ENCODE data around the gene ABCA2.

DNA sequence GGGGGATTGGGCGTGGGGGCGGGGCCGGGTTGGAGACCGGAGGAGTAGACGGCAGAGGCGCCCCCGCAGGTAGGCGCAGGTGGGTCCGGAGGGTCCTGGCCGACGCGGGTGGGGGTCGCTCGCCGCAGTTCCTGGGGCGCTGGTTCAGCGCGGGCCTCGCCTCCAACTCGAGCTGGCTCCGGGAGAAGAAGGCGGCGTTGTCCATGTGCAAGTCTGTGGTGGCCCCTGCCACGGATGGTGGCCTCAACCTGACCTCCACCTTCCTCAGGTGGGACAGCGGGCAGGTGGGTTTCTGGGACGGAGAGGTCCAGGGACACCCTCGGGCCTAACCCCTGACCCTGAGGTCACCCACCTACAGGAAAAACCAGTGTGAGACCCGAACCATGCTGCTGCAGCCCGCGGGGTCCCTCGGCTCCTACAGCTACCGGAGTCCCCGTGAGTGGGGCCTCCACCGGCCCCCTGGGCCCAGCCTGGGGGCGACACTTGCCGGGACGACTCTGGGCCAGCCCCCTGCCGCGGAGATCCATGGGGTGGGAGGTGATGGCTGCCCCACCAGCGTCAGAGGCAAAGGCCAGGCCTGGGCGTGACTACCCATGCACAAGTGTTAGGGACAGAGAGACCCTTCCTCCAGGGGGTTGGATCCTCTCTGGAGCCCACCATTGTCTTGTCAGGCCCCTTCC lies 49.0 kb downstream of the ABCA2 start:
- TF ChIP-seq, protein P1, sequence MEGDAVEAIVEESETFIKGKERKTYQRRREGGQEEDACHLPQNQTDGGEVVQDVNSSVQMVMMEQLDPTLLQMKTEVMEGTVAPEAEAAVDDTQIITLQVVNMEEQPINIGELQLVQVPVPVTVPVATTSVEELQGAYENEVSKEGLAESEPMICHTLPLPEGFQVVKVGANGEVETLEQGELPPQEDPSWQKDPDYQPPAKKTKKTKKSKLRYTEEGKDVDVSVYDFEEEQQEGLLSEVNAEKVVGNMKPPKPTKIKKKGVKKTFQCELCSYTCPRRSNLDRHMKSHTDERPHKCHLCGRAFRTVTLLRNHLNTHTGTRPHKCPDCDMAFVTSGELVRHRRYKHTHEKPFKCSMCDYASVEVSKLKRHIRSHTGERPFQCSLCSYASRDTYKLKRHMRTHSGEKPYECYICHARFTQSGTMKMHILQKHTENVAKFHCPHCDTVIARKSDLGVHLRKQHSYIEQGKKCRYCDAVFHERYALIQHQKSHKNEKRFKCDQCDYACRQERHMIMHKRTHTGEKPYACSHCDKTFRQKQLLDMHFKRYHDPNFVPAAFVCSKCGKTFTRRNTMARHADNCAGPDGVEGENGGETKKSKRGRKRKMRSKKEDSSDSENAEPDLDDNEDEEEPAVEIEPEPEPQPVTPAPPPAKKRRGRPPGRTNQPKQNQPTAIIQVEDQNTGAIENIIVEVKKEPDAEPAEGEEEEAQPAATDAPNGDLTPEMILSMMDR (conservative IDR thresholded peaks at IDR 0.05; ENCODE audit: low read length) = no peak
- TF ChIP-seq EZH2phosphoT487 (IDR thresholded peaks at IDR 0.05; ENCODE audit: borderline replicate concordance) = no peak
